HG03066 (cell line): ENCODE data around the gene SLC29A2.
"Not testable (repeated sequence)": the region's sequence is repeated elsewhere in the genome, so short reads cannot be mapped to it uniquely, and the experiment has no call there.

Source experiments
- ATAC-seq: cut with Tn5 transposase; IDR thresholded peaks from one replicate; pipeline ENCODE4 v1.9.1; 2021; ENCODE audit warnings: low read depth; ENCODE audit not compliant: unreplicated experiment

SLC29A2 gene

DNA sequence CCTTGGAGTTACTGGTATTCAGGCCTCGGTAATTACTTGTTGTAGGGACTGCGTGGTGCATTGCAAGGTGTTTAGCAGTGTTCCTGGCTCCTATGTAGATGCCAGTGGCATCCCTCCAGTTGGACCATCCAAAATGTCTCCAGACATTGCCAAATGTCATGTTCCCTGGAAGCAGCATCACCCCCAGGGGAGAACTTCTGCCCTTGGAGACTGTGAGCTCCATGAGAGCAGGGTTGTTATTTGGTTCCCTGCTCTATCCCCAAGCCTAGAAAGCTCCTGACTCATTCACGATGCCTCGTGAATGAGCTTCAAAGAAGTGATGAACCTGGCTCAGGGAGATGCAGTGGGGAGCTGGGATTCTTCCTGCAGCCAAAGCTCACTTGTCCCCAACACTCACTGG is 50.0 kb downstream of the SLC29A2 start:
- no peak for ATAC-seq

DNA sequence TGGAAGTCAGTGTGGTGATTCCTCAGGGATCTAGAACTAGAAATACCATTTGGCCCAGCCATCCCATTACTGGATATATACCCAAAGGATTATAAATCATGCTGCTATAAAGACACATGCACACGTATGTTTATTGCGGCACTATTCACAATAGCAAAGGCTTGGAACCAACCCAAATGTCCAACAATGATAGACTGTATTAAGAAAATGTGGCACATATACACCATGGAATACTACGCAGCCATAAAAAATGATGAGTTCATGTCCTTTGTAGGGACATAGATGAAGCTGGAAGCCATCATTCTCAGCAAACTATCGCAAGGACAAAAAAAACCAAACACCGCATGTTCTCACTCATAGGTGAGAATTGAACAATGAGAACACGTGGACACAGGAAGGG is 50.8 kb downstream of the SLC29A2 start:
- not testable (repeated sequence) for ATAC-seq

DNA sequence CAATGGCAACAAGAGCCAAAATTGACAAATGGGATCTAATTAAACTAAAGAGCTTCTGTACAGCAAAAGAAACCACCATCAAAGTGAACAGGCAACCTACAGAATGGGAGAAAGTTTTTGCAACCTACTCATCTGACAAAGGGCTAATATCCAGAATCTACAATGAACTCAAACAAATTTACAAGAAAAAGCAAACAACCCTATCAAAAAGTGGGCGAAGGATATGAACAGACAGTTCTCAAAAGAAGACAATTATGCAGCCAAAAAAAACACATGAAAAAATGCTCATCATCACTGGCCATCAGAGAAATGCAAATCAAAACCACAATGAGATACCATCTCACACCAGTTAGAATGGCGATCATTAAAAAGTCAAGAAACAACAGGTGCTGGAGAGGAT is 51.3 kb downstream of the SLC29A2 start:
- not testable (repeated sequence) for ATAC-seq

DNA sequence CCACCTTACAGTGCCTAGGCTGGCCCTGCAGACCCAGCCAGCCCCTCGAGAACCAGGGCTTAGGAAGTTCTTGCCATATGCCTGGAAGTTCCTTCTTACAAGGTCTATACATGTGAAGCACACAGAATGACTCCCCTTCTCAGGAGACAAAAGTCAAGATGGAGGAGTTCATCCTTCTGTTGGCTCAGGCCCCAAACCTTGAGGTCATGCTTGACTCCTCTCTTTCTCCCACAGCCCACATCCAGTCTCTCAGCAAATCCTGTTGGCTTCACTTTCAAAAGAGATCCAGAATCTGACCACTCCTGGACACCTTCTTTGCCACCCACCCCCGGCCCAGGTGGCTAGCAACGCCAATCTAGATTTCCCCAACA is 53.0 kb downstream of the SLC29A2 start:
- no peak for ATAC-seq

DNA sequence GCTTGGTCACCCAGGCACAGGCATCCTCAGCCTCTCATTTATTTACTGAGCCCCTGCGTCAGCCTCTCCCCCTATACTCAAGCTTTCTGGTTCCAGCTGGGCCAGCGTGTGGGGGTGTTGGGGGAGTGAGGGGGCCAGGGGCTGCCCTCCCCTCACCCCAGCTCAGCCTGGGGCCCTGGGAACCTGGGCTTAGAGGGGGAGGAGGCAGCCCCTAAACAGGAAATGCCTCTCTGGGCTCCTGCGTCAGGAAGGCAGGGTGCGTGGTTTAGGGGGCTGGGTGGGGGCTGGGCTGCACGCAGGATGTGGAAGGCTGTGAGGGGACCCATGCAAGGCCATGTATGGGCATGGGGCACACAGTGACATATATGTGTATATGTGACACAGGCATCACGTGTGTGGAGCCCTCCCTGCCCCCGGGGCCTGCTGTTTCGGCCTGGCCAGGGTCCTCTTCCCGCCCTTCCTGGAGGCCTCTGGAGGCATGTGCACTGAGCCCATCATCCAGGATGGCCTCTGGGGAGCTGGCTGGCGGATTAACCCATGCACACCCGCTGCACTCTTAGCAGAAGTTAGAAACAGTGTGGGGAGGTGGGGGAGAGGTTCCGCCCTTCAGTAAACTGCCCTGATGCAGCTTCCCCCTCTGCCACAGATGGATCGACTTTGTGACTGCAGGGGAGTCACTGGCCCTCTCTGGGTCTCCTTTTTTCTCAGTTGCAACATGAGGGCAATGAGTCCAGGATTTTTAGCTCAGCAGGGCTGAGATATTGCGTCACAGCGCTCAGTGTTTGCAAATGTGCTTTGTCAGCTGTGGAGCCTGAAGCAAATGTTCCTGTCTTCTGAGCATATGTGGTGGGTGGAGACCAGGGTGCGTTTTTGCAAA is 53.6 kb downstream of the SLC29A2 start:
- ATAC-seq: no peak

DNA sequence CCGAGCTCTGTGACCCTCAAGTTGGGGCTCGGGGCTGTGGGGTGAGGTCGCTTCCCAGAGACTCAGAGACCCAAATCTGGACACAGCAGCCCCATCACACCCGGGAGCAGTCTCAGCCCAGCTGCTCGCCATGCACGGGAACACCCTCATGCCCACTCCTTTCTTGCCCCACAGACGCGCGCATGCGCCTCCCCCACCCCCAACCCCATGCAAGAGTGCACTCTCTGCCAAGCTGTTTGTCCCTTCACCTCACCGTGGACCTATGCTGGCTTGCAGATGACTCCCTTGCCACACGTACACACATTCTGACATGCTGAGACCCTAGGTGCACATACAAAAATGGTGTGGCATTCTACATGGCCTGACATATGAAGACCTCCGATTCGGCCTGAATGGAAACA is 54.2 kb downstream of the SLC29A2 start:
- no peak for ATAC-seq

DNA sequence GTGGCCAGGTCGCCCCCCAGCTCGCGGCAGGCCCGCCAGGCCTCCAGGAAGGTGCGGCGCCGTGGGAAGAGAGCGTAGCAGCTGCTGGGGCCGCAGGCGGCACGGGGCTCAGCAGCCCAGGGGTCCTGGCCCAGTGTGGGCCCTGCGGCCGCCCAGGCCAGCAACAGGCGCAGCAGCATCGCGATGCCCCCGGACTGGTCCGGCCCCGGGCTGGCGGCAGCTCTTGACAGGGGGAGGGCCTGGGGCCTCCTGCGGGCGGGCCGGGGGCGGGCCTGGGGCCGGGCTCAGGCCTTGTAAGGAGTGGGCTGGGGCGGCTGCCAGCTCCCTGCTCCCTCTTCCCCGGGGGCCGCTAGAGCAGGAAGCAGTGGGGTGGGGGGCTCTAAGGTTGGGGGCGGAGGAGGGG is 54.7 kb downstream of the SLC29A2 start, which contains the start of gene CD248:
CD248 (minus strand) TSS at position 196 of the 403 bp plus-strand sequence; CDS start at position 179, 17 bp downstream.
- no peak for ATAC-seq

DNA sequence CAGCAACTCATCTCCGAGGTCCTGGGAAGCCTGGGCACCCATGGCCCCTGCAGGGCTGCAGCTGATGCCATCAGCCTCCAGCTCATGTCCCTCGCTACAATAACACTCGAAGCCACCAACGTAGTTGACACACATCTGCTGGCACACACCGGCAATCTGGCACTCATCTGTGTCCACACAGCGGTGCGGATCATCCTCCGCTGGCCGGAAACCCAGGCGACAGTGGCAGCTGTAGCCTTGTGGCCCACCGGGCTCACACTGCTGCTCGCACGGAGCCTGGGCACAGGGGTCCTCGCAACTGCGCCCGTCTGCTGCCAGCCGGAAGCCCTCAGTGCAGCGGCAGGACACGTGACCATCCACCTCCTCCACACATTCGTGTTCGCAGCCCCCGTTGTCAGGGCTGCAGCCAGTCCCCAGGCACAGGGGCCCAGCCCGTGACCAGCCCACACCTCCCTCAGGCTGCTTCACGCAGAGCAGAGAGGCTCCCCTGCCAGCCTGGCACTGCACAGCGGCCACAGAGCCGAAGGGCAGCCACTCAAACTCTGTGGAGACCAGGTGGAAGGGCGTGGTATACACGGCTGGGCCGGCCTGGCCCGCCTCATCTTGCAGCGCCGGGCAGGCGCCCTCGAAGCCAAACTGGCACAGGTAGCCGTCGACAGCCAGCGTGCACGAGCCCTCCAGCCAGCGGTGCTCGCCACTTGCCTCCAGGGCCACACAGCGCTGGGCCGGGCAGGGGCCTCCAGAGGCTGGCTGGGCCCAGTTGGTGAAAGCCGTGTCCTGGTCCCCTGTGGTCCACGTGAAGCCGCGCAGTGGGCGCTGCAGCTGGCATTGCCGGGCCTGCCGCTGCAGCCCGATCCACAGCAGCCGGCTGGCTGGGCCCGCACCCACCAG is 55.4 kb downstream of the SLC29A2 start:
- no peak for ATAC-seq

DNA sequence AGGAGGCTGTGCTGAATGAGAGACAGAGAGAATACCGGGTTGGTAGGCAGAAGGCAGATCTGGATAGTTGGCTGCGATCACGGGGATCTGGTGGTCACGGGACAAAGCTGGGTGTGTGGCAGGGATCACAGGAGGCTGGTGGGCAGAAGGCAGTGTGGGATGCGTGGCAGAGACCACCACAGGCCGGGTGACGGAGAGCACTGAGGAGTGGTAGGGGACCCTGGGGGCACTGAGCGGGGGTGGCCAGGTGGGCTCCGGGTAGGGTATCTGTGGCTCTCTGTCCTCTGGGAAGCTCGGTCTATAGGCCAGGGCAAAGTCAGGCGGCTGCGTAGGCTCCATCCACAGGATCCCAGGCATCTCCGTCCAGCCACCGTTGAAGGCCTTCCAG is 56.1 kb downstream of the SLC29A2 start:
- ATAC-seq: no peak

DNA sequence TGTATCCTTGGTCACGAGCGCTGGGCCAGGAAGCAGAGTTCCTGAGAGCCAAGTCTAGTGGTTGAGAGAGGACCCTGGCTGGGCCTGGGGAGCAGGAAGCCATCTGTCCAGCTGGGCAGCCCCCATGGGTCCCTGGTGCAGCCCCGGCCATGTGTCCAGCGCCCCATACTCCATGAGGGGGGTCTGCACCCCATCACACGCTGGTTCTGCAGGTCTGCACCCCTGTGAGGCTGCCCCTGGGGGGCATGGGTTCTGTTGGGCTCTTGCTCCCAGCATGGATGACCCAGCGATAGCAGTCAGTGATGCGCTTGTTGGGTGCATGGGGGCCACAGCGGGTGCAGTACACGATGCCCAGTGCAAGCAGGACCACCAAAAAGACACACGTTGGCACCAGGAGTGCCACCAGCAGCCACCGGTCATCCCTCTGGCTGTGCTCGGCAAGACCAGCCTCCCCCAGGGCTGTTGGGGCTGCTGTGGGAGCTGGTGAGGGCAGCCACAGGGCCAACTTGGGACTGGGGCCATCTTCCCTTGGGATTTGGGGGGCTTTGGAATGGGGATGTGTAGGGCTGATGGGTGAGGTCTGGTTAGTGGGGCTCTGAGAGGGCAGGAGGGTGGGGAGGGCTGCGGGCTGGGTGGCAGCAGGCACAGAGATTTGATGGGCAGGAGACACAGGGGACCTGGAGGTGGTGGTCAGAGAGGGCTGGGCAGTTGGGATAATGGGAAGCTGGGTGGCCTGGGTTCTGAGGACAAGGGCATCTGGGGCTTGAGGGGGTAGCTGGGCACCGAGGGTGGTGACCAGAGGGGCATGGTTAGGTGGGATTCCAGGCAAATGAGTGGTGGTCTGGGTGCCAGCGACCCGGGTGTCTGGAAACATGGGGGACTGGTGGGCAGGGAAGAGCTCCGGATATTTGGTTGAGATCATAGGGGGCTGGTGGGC is 56.7 kb downstream of the SLC29A2 start:
- ATAC-seq: no peak

DNA sequence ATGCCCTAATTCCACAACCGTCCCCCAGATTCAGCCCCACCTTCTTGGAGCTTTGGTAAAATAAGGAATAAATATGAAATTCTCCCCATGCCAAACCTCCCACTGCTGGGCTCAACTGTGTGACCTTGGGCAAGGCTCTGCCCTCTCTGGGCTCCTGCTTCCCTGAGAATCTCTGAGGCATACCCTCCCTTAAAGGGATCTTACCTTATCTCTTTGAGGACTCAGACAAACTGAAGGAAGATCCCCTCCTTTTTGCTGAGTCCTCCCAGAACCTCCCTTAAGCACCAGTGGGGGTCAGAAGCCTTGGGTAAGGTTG is 57.4 kb downstream of the SLC29A2 start:
- ATAC-seq: no peak

DNA sequence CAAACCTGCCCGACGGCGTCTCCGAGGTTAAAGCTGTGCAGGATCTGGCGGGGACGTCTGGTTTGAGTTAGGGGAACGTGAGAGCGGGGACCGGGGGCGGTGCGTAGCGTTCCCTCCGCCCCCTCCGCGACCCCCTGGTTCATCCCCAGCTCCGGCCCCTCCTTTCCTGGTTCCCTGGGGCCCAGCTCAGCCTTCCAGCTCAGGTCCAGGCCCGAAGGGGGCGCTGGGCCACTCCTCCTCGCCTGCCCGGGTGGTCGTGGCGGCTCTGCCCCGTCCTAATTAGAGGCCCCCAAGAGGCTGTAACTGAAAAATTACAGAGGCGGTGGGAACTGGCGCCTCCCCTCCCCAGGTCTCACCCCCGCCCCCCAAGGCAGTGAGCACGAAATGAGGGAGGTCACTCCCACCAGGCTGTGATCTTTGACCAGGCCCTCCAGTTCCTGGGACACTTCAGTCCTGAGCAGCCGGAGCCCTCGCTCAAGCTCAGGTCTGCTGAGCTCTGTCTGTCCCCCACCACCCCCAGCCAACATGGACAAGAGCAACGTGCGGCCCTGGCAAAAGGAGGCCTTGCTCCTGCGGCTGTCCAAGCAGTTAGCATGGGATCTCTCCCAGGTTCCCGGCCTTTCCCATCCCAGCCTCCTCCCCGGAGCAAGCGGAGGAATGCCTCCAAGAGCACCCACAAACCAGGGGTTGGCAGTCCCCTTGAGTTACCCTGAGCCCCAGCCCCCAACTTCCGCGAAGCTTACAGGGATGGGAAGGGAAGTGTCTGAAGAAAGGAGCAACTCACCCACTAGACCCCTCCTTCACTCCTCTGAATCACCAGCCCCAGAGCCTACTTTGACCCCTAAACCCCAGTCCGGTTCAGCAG is 58.0 kb downstream of the SLC29A2 start:
- ATAC-seq: no peak

DNA sequence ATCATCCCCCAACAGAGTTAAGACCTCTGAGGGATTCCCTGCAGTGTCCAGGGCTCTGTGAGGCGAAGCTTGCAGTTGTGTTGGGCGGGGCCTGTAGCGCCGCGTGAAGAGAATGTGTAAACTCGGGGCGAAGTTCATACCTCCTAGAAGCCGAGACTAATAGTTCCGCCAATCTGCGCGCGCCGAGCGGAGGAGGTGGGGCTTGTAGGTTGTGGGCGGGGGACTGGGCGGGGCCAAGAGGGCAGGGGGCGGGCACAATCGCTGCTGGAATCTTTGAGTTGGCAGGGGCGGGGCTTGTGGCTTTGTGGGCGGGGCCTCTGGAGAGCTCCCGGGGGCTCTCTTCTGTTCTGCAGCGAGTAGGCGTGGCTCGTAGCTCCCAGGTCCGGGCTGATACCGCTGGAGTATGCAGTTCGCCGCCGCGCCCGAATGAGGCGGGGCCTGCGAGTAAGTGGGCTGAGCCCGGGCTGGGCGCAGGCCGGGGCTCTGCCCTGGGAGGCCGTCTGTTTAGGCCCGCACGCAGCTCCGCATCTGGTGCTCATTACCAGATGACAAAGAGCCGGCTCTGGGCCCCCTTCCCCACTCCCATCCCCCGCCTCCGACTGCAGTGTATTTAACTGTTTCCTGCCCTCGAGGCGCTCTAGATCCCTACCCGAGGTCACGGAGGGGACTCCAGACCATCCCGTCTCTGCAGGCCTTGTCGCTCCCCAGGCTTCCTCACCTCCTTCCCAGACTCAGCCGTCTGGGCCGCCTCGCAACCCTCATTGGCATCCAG is 58.8 kb downstream of the SLC29A2 start:
- ATAC-seq: peak; percentile 60
